H9 (cell line): ENCODE results near the gene WSCD2. TPM values are rescaled to one million over a fixed set of nuclear protein-coding genes. Genes with fewer than 3 reads are reported as not detected.

Experiments
- DNase-seq: peaks from one replicate; pipeline ENCODE4 v3.0.0-alpha.2; 2017
- H2AFZ ChIP-seq: one replicate; pipeline ENCODE4 v1.6.1; 2013; ENCODE audit warnings: mild to moderate bottlenecking, low read length, control low read depth, moderate library complexity
- H2AK5ac ChIP-seq: 2 replicates; pipeline ENCODE4 v1.6.1; 2013; ENCODE audit warnings: low read length, control low read depth, mixed read lengths; ENCODE audit not compliant: insufficient read length
- H2BK120ac ChIP-seq: one replicate; pipeline ENCODE4 v1.6.1; 2013; ENCODE audit warnings: low read depth, mild to moderate bottlenecking, low read length, control low read depth, inconsistent platforms; ENCODE audit not compliant: poor library complexity, severe bottlenecking
- H2BK12ac ChIP-seq: 2 replicates; pipeline ENCODE4 v1.6.1; 2013; ENCODE audit warnings: low read length, control low read depth, mixed read lengths, low read depth; ENCODE audit not compliant: insufficient read length
- H2BK15ac ChIP-seq: 2 replicates; pipeline ENCODE4 v1.6.1; 2013; ENCODE audit warnings: low read depth, low read length, control low read depth
- H2BK20ac ChIP-seq: one replicate; pipeline ENCODE4 v1.6.1; 2013; ENCODE audit warnings: low read depth, mild to moderate bottlenecking, low read length, control low read depth, inconsistent platforms; ENCODE audit not compliant: poor library complexity, severe bottlenecking
- H2BK5ac ChIP-seq: 2 replicates; pipeline ENCODE4 v1.6.1; 2013; ENCODE audit warnings: low read length, control low read depth, mixed read lengths; ENCODE audit not compliant: insufficient read length
- H3K14ac ChIP-seq: 2 replicates; pipeline ENCODE4 v1.6.1; 2013; ENCODE audit warnings: low read length, control low read depth; ENCODE audit not compliant: insufficient read depth
- H3K18ac ChIP-seq: 2 replicates; pipeline ENCODE4 v1.6.1; 2013; ENCODE audit warnings: low read depth, mild to moderate bottlenecking, mixed read lengths, low read length, control low read depth; ENCODE audit not compliant: insufficient read length
- H3K23ac ChIP-seq: 2 replicates; pipeline ENCODE4 v1.6.1; 2013; ENCODE audit warnings: low read length, control low read depth, mixed read lengths, low read depth; ENCODE audit not compliant: insufficient read length
- H3K23me2 ChIP-seq: 2 replicates; pipeline ENCODE4 v1.6.1; 2013; ENCODE audit warnings: low read depth, mild to moderate bottlenecking, mixed read lengths, low read length, control low read depth; ENCODE audit not compliant: insufficient read length, poor library complexity, severe bottlenecking
- H3K27ac ChIP-seq: 2 replicates; pipeline ENCODE4 v1.5.1; 2013; ENCODE audit warnings: low read length, control low read depth, mixed read lengths, low read depth; ENCODE audit not compliant: insufficient read length
- H3K27me3 ChIP-seq: 2 replicates; pipeline ENCODE4 v1.6.1; 2013; ENCODE audit warnings: low read length, control low read depth, inconsistent platforms; ENCODE audit not compliant: insufficient read depth
- H3K4ac ChIP-seq: 2 replicates; pipeline ENCODE4 v1.6.1; 2013; ENCODE audit warnings: low read depth, mild to moderate bottlenecking, control low read depth, inconsistent platforms, low read length, moderate library complexity
- H3K4me1 ChIP-seq: 2 replicates; pipeline ENCODE4 v1.6.1; 2013; ENCODE audit warnings: low read length, control low read depth, inconsistent platforms; ENCODE audit not compliant: insufficient read depth
- H3K4me2 ChIP-seq: 2 replicates; pipeline ENCODE4 v1.6.1; 2013; ENCODE audit warnings: low read length, control low read depth, mixed read lengths; ENCODE audit not compliant: insufficient read length, insufficient read depth
- H3K56ac ChIP-seq: 2 replicates; pipeline ENCODE4 v1.6.1; 2013; ENCODE audit warnings: low read depth, mild to moderate bottlenecking, mixed read lengths, low read length, control low read depth; ENCODE audit not compliant: insufficient read length
- H3K79me1 ChIP-seq: 2 replicates; pipeline ENCODE4 v1.6.1; 2013; ENCODE audit warnings: low read depth, mild to moderate bottlenecking, moderate library complexity, low read length, control low read depth, inconsistent platforms; ENCODE audit not compliant: insufficient read depth, poor library complexity, severe bottlenecking
- H3K79me2 ChIP-seq: 2 replicates; pipeline ENCODE4 v1.6.1; 2013; ENCODE audit warnings: low read length, control low read depth, inconsistent platforms; ENCODE audit not compliant: insufficient read depth
- H3K9ac ChIP-seq: 2 replicates; pipeline ENCODE4 v1.6.1; 2013; ENCODE audit warnings: low read length, control low read depth, mixed read lengths; ENCODE audit not compliant: insufficient read length; ENCODE audit errors: extremely low read depth
- H3K9me3 ChIP-seq: one replicate; pipeline ENCODE4 v1.6.1; 2013; ENCODE audit warnings: low read depth, low read length, inconsistent platforms; ENCODE audit not compliant: control insufficient read depth
- H3T11ph ChIP-seq: one replicate; pipeline ENCODE4 v1.6.1; 2013; ENCODE audit warnings: mild to moderate bottlenecking, low read length, control low read depth, inconsistent platforms
- H4K20me1 ChIP-seq: one replicate; pipeline ENCODE4 v1.6.1; 2013; ENCODE audit not compliant: control insufficient read depth, insufficient read length, insufficient read depth
- H4K5ac ChIP-seq: 2 replicates; pipeline ENCODE4 v1.6.1; 2013; ENCODE audit warnings: low read depth, mild to moderate bottlenecking, mixed read lengths, low read length, control low read depth; ENCODE audit not compliant: insufficient read length
- H4K8ac ChIP-seq: replicated peaks from 2 replicates; pipeline ENCODE4 v1.6.1; 2013; ENCODE audit warnings: low read length, control low read depth, mixed read lengths, low read depth; ENCODE audit not compliant: insufficient read length
- H4K91ac ChIP-seq: 2 replicates; pipeline ENCODE4 v1.6.1; 2013; ENCODE audit warnings: low read depth, mild to moderate bottlenecking, moderate library complexity, mixed read lengths, low read length, control low read depth; ENCODE audit not compliant: insufficient read length
- H3K27ac Mint-ChIP-seq, 3 experiments: 2 replicates in 2 of 3; 3 replicates in 1 of 3; pipeline ENCODE4 v1.8.0; 2020 to 2021; ENCODE audit warnings: mixed read lengths in 3 of 3, mild to moderate bottlenecking in 1 of 3, moderate library complexity in 1 of 3
- H3K27me3 Mint-ChIP-seq: 2 replicates; pipeline ENCODE4 v1.8.0; 2021; ENCODE audit warnings: low read depth, mild to moderate bottlenecking, moderate library complexity, mixed read lengths
- H3K36me3 Mint-ChIP-seq, 3 experiments: 2 replicates in 2 of 3; 3 replicates in 1 of 3; pipeline ENCODE4 v1.8.0; 2020 to 2021; ENCODE audit warnings: low read depth in 3 of 3, mixed read lengths in 3 of 3; ENCODE audit not compliant: insufficient read depth in 1 of 3
- H3K4me1 Mint-ChIP-seq, 2 experiments: 2 replicates each; pipeline ENCODE4 v1.8.0; 2020; ENCODE audit warnings: mixed read lengths in 2 of 2
- H3K4me3 Mint-ChIP-seq, 2 experiments: 2 replicates in 1 of 2; 3 replicates in 1 of 2; pipeline ENCODE4 v1.8.0; 2020 to 2021; ENCODE audit warnings: mild to moderate bottlenecking in 2 of 2, mixed read lengths in 2 of 2, moderate library complexity in 1 of 2
- H3K9me3 Mint-ChIP-seq, 2 experiments: 2 replicates in 1 of 2; 3 replicates in 1 of 2; pipeline ENCODE4 v1.8.0; 2020; ENCODE audit warnings: mild to moderate bottlenecking in 2 of 2, mixed read lengths in 2 of 2, moderate library complexity in 1 of 2
- CTCF ChIP-seq: fragments of 200-600 bp; sonication (generic); conservative IDR thresholded peaks from 3 replicates; pipeline ENCODE4 v1.8.0; 2021; ENCODE audit warnings: antibody characterized with exemption, mild to moderate bottlenecking
- total RNA-seq: library from RNA; stranded (reverse); gene quantifications from 2 replicates; pipeline ENCODE4 v1.2.1, GENCODE V29; 2021

WSCD2 gene
- total RNA-seq, 1 experiment from 2014 or later, result 0.92 TPM

- Histone ChIP-seq H3K56ac (no peak overlapping the region), H3K27ac (no peak overlapping the region), H3K4ac (no peak overlapping the region), H2BK12ac (no peak overlapping the region), H2AFZ (no peak overlapping the region), H3K4me2 (no peak overlapping the region), H3K9ac (no peak overlapping the region), H3K18ac (no peak overlapping the region), H3K23ac (no peak overlapping the region), H2BK5ac (no peak overlapping the region), H2BK120ac (no peak overlapping the region), H2BK20ac (no peak overlapping the region), H3K4me1 (no peaks in the 10 kb centered on the region), H3K9me3 (no peaks in the 10 kb centered on the region), H3K79me1 (no peaks in the 10 kb centered on the region), H4K91ac (no peak overlapping the region), H3K79me2 (no peaks in the 10 kb centered on the region), H2BK15ac (no peak overlapping the region), H3K27me3 (no peaks in the 10 kb centered on the region), H3K23me2 (no peaks in the 10 kb centered on the region), H4K20me1 (no peaks in the 10 kb centered on the region), H3T11ph (no peak overlapping the region), H4K5ac (no peak overlapping the region), H4K8ac (no peak overlapping the region), H3K14ac (no peak overlapping the region), H2AK5ac (no peak overlapping the region)
- no peak for TF ChIP-seq CTCF
- Mint-ChIP-seq H3K4me3 (no peak overlapping the region), H3K27ac (peak overlapping the region in 1 of 3 experiments; percentile 50; a peak in 1 of 7 replicates), H3K4me1 (peaks cover 10 to 19% of the 10 kb centered on the region in 2 experiments), H3K27me3 (peaks cover 2% of the 10 kb centered on the region), H3K9me3 (no peaks in the 10 kb centered on the region; a peak in 1 of 5 replicates), H3K36me3 (no peaks in the 10 kb centered on the region)
- no peak for DNase-seq
These were observed 26.0 kb upstream of the WSCD2 start for GRCh38 chr12:108103087-108103486.
